ENCODE data around the gene VMA21. TPM values are rescaled to one million over a fixed set of nuclear protein-coding genes. Genes with fewer than 3 reads are reported as not detected.

VMA21 gene, protein sequence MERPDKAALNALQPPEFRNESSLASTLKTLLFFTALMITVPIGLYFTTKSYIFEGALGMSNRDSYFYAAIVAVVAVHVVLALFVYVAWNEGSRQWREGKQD
- total RNA-seq = 10 to 100 TPM; 18.3 to 26.6 (median 22.2) TPM
- 1 to 10 TPM; 4.3 to 9.0 TPM for polyA plus RNA-seq
- long read RNA-seq, donor 1, full-length matches to known transcripts = 13 of 16 reads
- long read RNA-seq, donor 1, partial matches to known transcripts = 1 of 16 reads
- long read RNA-seq, donor 1, other reads (novel, unspliced or antisense) = 2 of 16 reads
- long read RNA-seq, donor 2, full-length matches to known transcripts = 19 of 22 reads
- long read RNA-seq, donor 2, partial matches to known transcripts = 1 of 22 reads
- long read RNA-seq, donor 2, other reads (novel, unspliced or antisense) = 2 of 22 reads
- long read RNA-seq, donor 3, full-length matches to known transcripts = 33 of 40 reads
- long read RNA-seq, donor 3, partial matches to known transcripts = 0 of 40 reads
- long read RNA-seq, donor 3, other reads (novel, unspliced or antisense) = 7 of 40 reads

DNA sequence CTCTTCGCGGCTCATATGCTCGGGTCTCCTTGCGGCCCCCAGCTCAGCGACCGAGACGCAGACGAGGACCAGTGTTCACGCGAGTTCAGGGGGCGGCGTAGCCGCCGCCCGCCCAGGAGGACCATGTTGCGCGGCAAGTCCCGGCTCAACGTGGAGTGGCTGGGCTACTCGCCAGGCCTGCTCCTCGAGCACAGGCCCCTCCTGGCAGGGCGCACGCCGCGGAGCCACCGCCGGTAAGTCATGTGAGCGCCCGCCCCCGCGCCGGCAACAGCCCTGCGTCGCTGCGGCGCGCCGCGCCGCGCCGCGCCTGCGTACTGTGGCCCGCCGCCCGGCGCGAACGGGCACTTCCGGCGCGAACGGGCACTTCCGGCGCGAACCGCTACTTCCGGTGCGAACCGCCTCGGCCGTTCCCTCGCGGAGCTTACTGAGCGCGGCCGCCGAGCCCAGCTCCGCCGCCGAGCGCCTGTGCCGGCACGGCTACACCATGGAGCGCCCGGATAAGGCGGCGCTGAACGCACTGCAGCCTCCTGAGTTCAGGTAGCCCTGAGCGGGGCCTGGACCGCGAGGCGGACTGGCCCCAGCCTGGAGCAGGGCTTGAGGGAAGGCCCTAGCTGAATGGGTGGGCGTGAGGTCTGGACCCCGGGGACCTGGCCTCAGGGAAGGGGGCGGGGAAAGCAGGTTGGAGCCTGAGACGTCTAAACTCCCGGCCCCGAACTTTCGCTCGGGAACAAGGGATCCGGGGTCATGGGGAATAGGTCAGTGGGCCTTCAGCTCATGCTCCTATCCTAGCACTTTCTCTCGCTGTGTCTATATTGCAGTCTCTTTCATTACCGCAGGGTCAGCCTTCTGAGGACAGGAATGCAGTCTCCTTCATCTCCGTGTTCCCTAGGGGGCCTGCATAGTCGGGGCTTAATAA lies at the start of gene VMA21:
VMA21 (plus strand) TSS at position 382 of the 916 bp plus-strand sequence; CDS start at position 485, 103 bp downstream.
- ATAC-seq = peak; percentile 97 to 99 (median 98)
- Histone ChIP-seq H3K4me1 (peaks cover 0 to 45% (median 12%) of the 10 kb centered on the region in 9 donors), H3K27me3 (no peaks in the 10 kb centered on the region), H3K36me3 (no peaks in the 10 kb centered on the region), H3K9me3 (no peaks in the 10 kb centered on the region), H3K4me3 (peak within 1 kb of the TSS; percentile 33 to 92 (median 77)), H3K27ac (peak within 1 kb of the TSS; percentile 67 to 92 (median 90))
- DNase-seq = peak; percentile 87 to 90
- TF ChIP-seq, protein P1, sequence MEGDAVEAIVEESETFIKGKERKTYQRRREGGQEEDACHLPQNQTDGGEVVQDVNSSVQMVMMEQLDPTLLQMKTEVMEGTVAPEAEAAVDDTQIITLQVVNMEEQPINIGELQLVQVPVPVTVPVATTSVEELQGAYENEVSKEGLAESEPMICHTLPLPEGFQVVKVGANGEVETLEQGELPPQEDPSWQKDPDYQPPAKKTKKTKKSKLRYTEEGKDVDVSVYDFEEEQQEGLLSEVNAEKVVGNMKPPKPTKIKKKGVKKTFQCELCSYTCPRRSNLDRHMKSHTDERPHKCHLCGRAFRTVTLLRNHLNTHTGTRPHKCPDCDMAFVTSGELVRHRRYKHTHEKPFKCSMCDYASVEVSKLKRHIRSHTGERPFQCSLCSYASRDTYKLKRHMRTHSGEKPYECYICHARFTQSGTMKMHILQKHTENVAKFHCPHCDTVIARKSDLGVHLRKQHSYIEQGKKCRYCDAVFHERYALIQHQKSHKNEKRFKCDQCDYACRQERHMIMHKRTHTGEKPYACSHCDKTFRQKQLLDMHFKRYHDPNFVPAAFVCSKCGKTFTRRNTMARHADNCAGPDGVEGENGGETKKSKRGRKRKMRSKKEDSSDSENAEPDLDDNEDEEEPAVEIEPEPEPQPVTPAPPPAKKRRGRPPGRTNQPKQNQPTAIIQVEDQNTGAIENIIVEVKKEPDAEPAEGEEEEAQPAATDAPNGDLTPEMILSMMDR (IDR thresholded peaks at IDR 0.05) = no peak
- intact Hi-C loops (cut with DNase I) = no loop called here
- WGBS, 2 donors = 0 to 1% methylated on average over 46 to 97 of the region's 97 CpGs

DNA sequence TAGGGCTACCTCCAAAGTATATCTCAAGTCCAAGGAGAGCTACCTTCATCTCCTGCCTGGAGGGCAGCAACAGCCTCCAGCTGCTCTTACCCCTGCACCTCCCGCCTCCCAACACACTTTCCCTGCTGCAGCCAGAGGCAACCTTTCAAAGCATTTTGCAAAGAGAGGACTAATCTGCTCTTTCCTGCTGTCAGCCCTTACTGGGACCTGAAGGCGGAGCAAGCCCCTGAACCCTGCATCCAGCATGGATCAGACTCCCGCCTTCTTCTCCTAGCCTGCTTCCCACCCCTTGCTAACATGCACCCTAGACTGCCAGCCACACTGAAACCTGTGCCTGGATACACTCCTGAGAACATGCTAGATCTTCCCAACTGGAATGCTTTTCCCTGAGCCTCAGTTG lies 37.7 kb upstream of the VMA21 start:
- no peaks in the 10 kb centered on the region for H3K36me3 ChIP-seq
- intact Hi-C loops (cut with DNase I) = loop anchor here in 1 of 10 donors (10.0 kb wide), 1 partner anchor 185 kb away; the partner anchor contains the start of gene GPR50

DNA sequence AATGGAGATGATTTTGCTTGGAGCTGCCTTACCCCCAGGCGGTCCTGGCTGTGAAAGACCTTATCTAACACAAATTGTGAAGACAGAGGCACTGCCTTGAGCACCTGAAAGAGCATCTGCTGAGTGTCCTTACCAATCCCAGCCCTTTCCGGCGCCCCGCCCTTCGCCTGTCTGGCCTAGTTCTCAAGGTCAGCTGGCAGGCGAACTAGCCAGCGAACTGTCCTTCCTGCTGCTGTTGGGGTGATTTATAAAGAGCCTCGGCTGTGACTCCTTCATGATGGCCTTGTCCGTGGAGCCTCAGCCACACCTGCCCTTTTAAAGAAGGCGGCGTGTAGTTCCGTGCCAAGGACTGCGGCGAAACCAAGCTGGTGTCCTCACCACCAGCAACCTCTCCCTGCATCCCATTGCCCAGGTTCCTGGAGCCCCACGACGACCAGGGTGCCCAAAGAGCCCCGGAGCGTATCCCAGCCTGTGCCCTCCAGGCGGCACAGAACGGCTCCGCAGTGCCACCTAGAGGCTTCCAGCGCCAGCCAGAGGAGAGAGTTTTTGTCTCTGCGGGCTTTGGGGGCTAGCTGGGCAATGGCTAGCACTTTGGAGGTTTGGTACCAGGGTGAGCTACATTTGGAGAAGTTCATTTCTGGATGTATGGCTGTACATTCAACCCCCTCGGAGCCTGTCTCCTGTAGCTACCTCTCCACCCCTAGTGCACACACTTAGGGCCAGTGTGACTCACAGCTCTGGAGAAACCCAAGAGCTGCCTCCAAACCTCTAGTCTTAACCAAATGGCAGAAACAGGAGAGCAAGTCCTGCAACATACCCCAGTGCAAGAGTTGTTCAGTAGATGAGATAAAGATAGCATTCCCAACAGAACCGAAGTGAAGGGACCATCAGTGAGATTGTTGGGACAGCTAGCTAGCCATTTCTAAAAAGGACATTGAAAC lies 36.8 kb upstream of the VMA21 start:
- H3K9me3 ChIP-seq = no peaks in the 10 kb centered on the region
- DNase-seq (peak; percentile 3 to 30), ATAC-seq (peak in 4 of 8 donors; percentile 42 to 77 (median 52))
- intact Hi-C loops (cut with DNase I) = loop anchor here in 4 of 10 donors (10.0 kb wide), 3 partner anchors 185 to 325 kb away; partner anchors contain the start of gene GPR50 (in 1 of the 4)
- H3K4me3 ChIP-seq = no peak overlapping the region
- H3K27me3 ChIP-seq = peaks cover 0 to 36% (median 0%) of the 10 kb centered on the region in 7 donors
- no peaks in the 10 kb centered on the region for H3K4me1 ChIP-seq
- TF ChIP-seq, protein P1 (IDR thresholded peaks at IDR 0.05) = peak; percentile 13 to 68 (median 53)
- no peaks in the 10 kb centered on the region for H3K36me3 ChIP-seq
- no peak overlapping the region for H3K27ac ChIP-seq
- 7 to 8% methylated on average over 25 of the region's 25 CpGs for WGBS, 2 donors

More for the DNA sequence above, 37.7 kb upstream of the VMA21 start:
- WGBS, 2 donors = 55 to 58% methylated on average over 3 of the region's 3 CpGs
- Histone ChIP-seq H3K4me1 (no peaks in the 10 kb centered on the region), H3K9me3 (no peaks in the 10 kb centered on the region), H3K27me3 (peaks cover 0 to 40% (median 0%) of the 10 kb centered on the region in 7 donors), H3K4me3 (no peak overlapping the region), H3K27ac (no peak overlapping the region)
- ATAC-seq (no peak), DNase-seq (no peak)
- TF ChIP-seq, protein P1 (IDR thresholded peaks at IDR 0.05) = no peak

Measured in heart right ventricle (tissue), 16 donors.